K562 (cell line): ENCODE results near the gene BBLN. TPM values are rescaled to one million over a fixed set of nuclear protein-coding genes. Genes with fewer than 3 reads are reported as not detected.

ENCODE experiments used
- ATF1 ChIP-seq, 2 experiments: fragments of 450-650 bp in 1 of 2; IDR thresholded peaks; 2 replicates each; pipeline ENCODE4 v1.6.1; 2016; ENCODE audit warnings: missing compliant biosample characterization in 1 of 2, missing genetic modification characterization in 1 of 2
- DACH1 ChIP-seq: fragments of 450-650 bp; IDR thresholded peaks from 2 replicates; pipeline ENCODE4 v1.6.1; 2018; ENCODE audit not compliant: partially characterized antibody
- FIP1L1 ChIP-seq: fragments of 200-400 bp; formaldehyde crosslinking; IDR thresholded peaks from 2 replicates; pipeline ENCODE4 v1.6.1; 2018; ENCODE audit warnings: mild to moderate bottlenecking, low read depth, low read length; ENCODE audit not compliant: poor library complexity, severe bottlenecking
- FOXK2 ChIP-seq, 2 experiments: fragments of 450-650 bp; IDR thresholded peaks in 1 of 2; conservative IDR thresholded peaks in 1 of 2; 2 replicates each; pipeline ENCODE4 v1.6.1; 2016; ENCODE audit warnings: low read depth in 2 of 2, mild to moderate bottlenecking in 1 of 2
- KDM1A ChIP-seq, 2 experiments: fragments of 450-650 bp; IDR thresholded peaks; 2 replicates each; pipeline ENCODE4 v1.6.1; 2016; ENCODE audit warnings: mild to moderate bottlenecking in 2 of 2
- MTA1 ChIP-seq: fragments of 450-650 bp; IDR thresholded peaks from 2 replicates; pipeline ENCODE4 v1.6.1; 2017; ENCODE audit warnings: borderline replicate concordance
- NCOA1 ChIP-seq: fragments of 450-650 bp; IDR thresholded peaks from 2 replicates; pipeline ENCODE4 v1.6.1; 2016; ENCODE audit warnings: low read depth
- NELFE ChIP-seq: IDR thresholded peaks from 2 replicates; pipeline ENCODE4 v1.6.1; 2011; ENCODE audit warnings: mild to moderate bottlenecking; ENCODE audit not compliant: insufficient read depth, insufficient read length
- NKRF ChIP-seq: fragments of 450-650 bp; IDR thresholded peaks from 2 replicates; pipeline ENCODE4 v1.6.1; 2016; ENCODE audit warnings: borderline replicate concordance
- NR2C1 ChIP-seq, 2 experiments: fragments of 450-650 bp; IDR thresholded peaks; 2 replicates each; pipeline ENCODE4 v1.6.1; 2017; ENCODE audit warnings: mild to moderate bottlenecking in 2 of 2, antibody characterized with exemption in 1 of 2, inconsistent platforms in 1 of 2, missing compliant biosample characterization in 1 of 2, missing genetic modification characterization in 1 of 2
- NR2F6 ChIP-seq: fragments of 450-650 bp; formaldehyde crosslinking; IDR thresholded peaks from 2 replicates; pipeline ENCODE4 v1.4.0; 2020; ENCODE audit warnings: mild to moderate bottlenecking
- NRF1 ChIP-seq, 2 experiments: fragments of 450-650 bp; IDR thresholded peaks in 1 of 2; conservative IDR thresholded peaks in 1 of 2; 2 replicates each; pipeline ENCODE4 v1.6.1; 2014; ENCODE audit warnings: mild to moderate bottlenecking in 2 of 2
- PPARD ChIP-seq: fragments of 250-450 bp; sonication (Bioruptor Pico); IDR thresholded peaks from 2 replicates; pipeline ENCODE4 v1.8.0; 2022; ENCODE audit warnings: inconsistent platforms, mild to moderate bottlenecking, moderate library complexity
- PRPF4 ChIP-seq: fragments of 200-400 bp; formaldehyde crosslinking; IDR thresholded peaks from one replicate; pipeline ENCODE4 v1.6.1; 2017; ENCODE audit warnings: low read length, low read depth, mild to moderate bottlenecking; ENCODE audit not compliant: insufficient read depth, poor library complexity, severe bottlenecking
- RAD51 ChIP-seq: fragments of 450-650 bp; IDR thresholded peaks from 2 replicates; pipeline ENCODE4 v1.7.1; 2016; ENCODE audit warnings: low read depth, mild to moderate bottlenecking, borderline replicate concordance
- RNF2 ChIP-seq: sonication (generic); IDR thresholded peaks from 2 replicates; pipeline ENCODE4 v1.6.1; 2016
- TCFL5 ChIP-seq: fragments of 250-450 bp; sonication (Bioruptor Pico); conservative IDR thresholded peaks from 2 replicates; pipeline ENCODE4 v1.6.1; 2021; ENCODE audit warnings: mild to moderate bottlenecking, moderate library complexity, matching md5 sums
- THAP7 ChIP-seq: fragments of 250-450 bp; sonication (Bioruptor Pico); IDR thresholded peaks from 2 replicates; pipeline ENCODE4 v1.5.0; 2021
- ZBTB7A ChIP-seq: IDR thresholded peaks from 2 replicates; pipeline ENCODE4 v1.6.1; 2011; ENCODE audit warnings: low read depth, mild to moderate bottlenecking, low read length, moderate library complexity, borderline replicate concordance; ENCODE audit not compliant: control insufficient read depth
- ZNF121 ChIP-seq: sonication (generic); formaldehyde crosslinking; conservative IDR thresholded peaks from 2 replicates; pipeline ENCODE4 v1.8.0; 2022; ENCODE audit warnings: missing genetic modification reagents
- ZNF217 ChIP-seq: sonication (generic); formaldehyde crosslinking; IDR thresholded peaks from 2 replicates; pipeline ENCODE4 v1.8.0; 2022; ENCODE audit warnings: mild to moderate bottlenecking, missing genetic modification reagents
- ZNF583 ChIP-seq: fragments of 250-450 bp; sonication (Bioruptor Pico); IDR thresholded peaks from 2 replicates; pipeline ENCODE4 v1.4.0; 2020
- ZNF644 ChIP-seq: fragments of 200-800 bp; sonication (Bioruptor generic); IDR thresholded peaks from 2 replicates; pipeline ENCODE4 v1.6.1; 2016; ENCODE audit warnings: low read depth, missing genetic modification characterization, missing compliant biosample characterization
- ZNF79 ChIP-seq: fragments of 250-450 bp; sonication (Bioruptor Pico); IDR thresholded peaks from 2 replicates; pipeline ENCODE4 v1.4.0; 2020; ENCODE audit warnings: low read depth, mild to moderate bottlenecking, moderate library complexity
- polyA plus RNA-seq, 8 experiments: library from polyadenylated mRNA; depleted of rRNA in 4 of 8; stranded (reverse) in 5 of 8; unstranded in 3 of 8; fragments of >200 nt; fragmentation: Nextera tagmentation in 2 of 8; fragmentation: Illumina TruSeq in 1 of 8; extraction: Ambion mirVana in 2 of 8; extraction: Trizol in 1 of 8; gene quantifications; 2 replicates each; pipeline versions ENCODE4 v1.2.1 to v1.2.3, GENCODE V29; 2011 to 2014; ENCODE audit warnings: inconsistent platforms in 1 of 8, missing spikeins in 1 of 8
- total RNA-seq, 7 experiments: library from RNA; depleted of rRNA in 6 of 7; stranded (reverse); fragments of >200 nt in 6 of 7; fragmentation: Illumina TruSeq in 2 of 7; extraction: Trizol in 2 of 7; gene quantifications; 2 replicates each; pipeline versions ENCODE4 v1.2.1 to v1.2.3, GENCODE V29; 2011 to 2021; ENCODE audit warnings: low replicate concordance in 1 of 7
- TF ChIP-seq, protein P1 (sequence below): conservative IDR thresholded peaks from 2 replicates; pipeline ENCODE4 v1.6.1; 2011; ENCODE audit warnings: low read depth, mild to moderate bottlenecking, low read length; ENCODE audit not compliant: control insufficient read depth

BBLN gene
- total and polyA plus RNA-seq, 9 of the 15 experiments (the other 6 are each of a cell fraction or from before 2014, with no cell fraction given): 4.2 to 331 (median 87.1) TPM

- TF ChIP-seq NRF1 (conservative IDR thresholded peaks at IDR 0.05 in 1 of 2, IDR thresholded peaks at IDR 0.05 in 1 of 2): no peak; a peak in 1 of 4 replicates
- TF ChIP-seq ZNF121: no peak
- TF ChIP-seq FOXK2 (conservative IDR thresholded peaks at IDR 0.05 in 1 of 2, IDR thresholded peaks at IDR 0.05 in 1 of 2; ENCODE audit: low read depth in 2 of 2): peak; percentile 67 to 78; a peak in 3 of 4 replicates
- peak; percentile 73 for TF ChIP-seq FIP1L1
- no peak for TF ChIP-seq ATF1 (CRISPR knock-in tag; IDR thresholded peaks at IDR 0.05)
- peak; percentile 58 for TF ChIP-seq ATF1 (tag; IDR thresholded peaks at IDR 0.05)
- TF ChIP-seq DACH1: peak; percentile 86
- TF ChIP-seq ZBTB7A: peak; percentile 4; the same call in 1 of the 2 replicates
- no peak for TF ChIP-seq KDM1A (IDR thresholded peaks at IDR 0.05)
- TF ChIP-seq NELFE: no peak
- TF ChIP-seq RAD51: peak; percentile 90
- TF ChIP-seq TCFL5 (CRISPR knock-in tag): no peak
- no peak for TF ChIP-seq NR2F6 (CRISPR knock-in tag)
- no peak for TF ChIP-seq ZNF644 (tag)
- no peak for TF ChIP-seq PPARD
- peak; percentile 27; the same call in 1 of the 2 replicates for TF ChIP-seq MTA1
- TF ChIP-seq PRPF4: peak; percentile 5
- TF ChIP-seq ZNF217 (CRISPR knock-in tag): no peak
- TF ChIP-seq NCOA1: 0 out of 2 replicates have a peak, but pooled peaks have one; percentile 19
- TF ChIP-seq THAP7 (CRISPR knock-in tag): no peak
- peak; percentile 87; the same call in 1 of the 2 replicates for TF ChIP-seq NKRF
- no peak; the same call in none of the 2 replicates for TF ChIP-seq RNF2
- no peak for TF ChIP-seq ZNF583
- no peak for TF ChIP-seq ZNF79 (CRISPR knock-in tag)
- no peak for TF ChIP-seq NR2C1 (IDR thresholded peaks at IDR 0.05)
- TF ChIP-seq NR2C1 (tag; IDR thresholded peaks at IDR 0.05): no peak
- TF ChIP-seq, protein P1, sequence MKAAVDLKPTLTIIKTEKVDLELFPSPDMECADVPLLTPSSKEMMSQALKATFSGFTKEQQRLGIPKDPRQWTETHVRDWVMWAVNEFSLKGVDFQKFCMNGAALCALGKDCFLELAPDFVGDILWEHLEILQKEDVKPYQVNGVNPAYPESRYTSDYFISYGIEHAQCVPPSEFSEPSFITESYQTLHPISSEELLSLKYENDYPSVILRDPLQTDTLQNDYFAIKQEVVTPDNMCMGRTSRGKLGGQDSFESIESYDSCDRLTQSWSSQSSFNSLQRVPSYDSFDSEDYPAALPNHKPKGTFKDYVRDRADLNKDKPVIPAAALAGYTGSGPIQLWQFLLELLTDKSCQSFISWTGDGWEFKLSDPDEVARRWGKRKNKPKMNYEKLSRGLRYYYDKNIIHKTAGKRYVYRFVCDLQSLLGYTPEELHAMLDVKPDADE: peak; percentile 6; the same call in 1 of the 2 replicates
Measured at GRCh38 chr9:128127990-128128835, 31.9 kb upstream of the BBLN start (continued).
